GM12878 (cell line): ENCODE results near the gene MCTP2. TPM values are rescaled to one million over a fixed set of nuclear protein-coding genes. Genes with fewer than 3 reads are reported as not detected.
A peak's percentile ranks its signal among the peaks of the same experiment; 100 is the strongest.

Source experiments
- ASH2L ChIP-seq: fragments of 300-600, 200-600 bp; sonication (generic); IDR thresholded peaks from 2 replicates; pipeline ENCODE4 v1.6.1; 2017; ENCODE audit warnings: low read depth, mild to moderate bottlenecking, borderline replicate concordance
- ATF3 ChIP-seq: IDR thresholded peaks from 2 replicates; pipeline ENCODE4 v1.6.1; 2011; ENCODE audit warnings: low read depth, mild to moderate bottlenecking, low read length, moderate library complexity, borderline replicate concordance; ENCODE audit errors: extremely low read depth
- ATF7 ChIP-seq: fragments of 450-650 bp; IDR thresholded peaks from 2 replicates; pipeline ENCODE4 v1.6.1; 2016; ENCODE audit warnings: low read depth, mild to moderate bottlenecking
- BCL3 ChIP-seq: IDR thresholded peaks from 2 replicates; pipeline ENCODE4 v1.6.1; 2011; ENCODE audit warnings: borderline replicate concordance, low read depth, mild to moderate bottlenecking, moderate library complexity, low read length; ENCODE audit not compliant: insufficient read depth, poor library complexity, severe bottlenecking
- CHD4 ChIP-seq: fragments of 200-600 bp; sonication (generic); IDR thresholded peaks from 2 replicates; pipeline ENCODE4 v1.6.1; 2016; ENCODE audit warnings: mild to moderate bottlenecking
- JUNB ChIP-seq: IDR thresholded peaks from 2 replicates; pipeline ENCODE4 v1.6.1; 2016; ENCODE audit warnings: antibody characterized with exemption, mild to moderate bottlenecking
- KAT2A ChIP-seq: conservative IDR thresholded peaks from 2 replicates; pipeline ENCODE4 v1.6.1; 2011; ENCODE audit warnings: low read depth, low read length; ENCODE audit not compliant: control insufficient read depth
- MYB ChIP-seq: fragments of 150-350 bp; IDR thresholded peaks from 2 replicates; pipeline ENCODE4 v1.6.1; 2014; ENCODE audit warnings: mild to moderate bottlenecking, low read depth, low read length, borderline replicate concordance
- NR2F1 ChIP-seq: fragments of 450-650 bp; conservative IDR thresholded peaks from 2 replicates; pipeline ENCODE4 v1.6.1; 2017; ENCODE audit warnings: mild to moderate bottlenecking
- PAX5 ChIP-seq: IDR thresholded peaks from 2 replicates; pipeline ENCODE4 v1.6.1; 2011; ENCODE audit warnings: low read depth, low read length, borderline replicate concordance
- RUNX3 ChIP-seq: IDR thresholded peaks from 2 replicates; pipeline ENCODE4 v1.6.1; 2012; ENCODE audit warnings: low read length, inconsistent platforms
- SIN3A ChIP-seq: IDR thresholded peaks from 2 replicates; pipeline ENCODE4 v1.6.1; 2012; ENCODE audit warnings: low read depth, low read length, improper control_type of control experiment
- SKIL ChIP-seq: fragments of 450-650 bp; IDR thresholded peaks from 2 replicates; pipeline ENCODE4 v1.6.1; 2017; ENCODE audit warnings: mild to moderate bottlenecking, low read depth, inconsistent platforms; ENCODE audit not compliant: poor library complexity, severe bottlenecking
- SMC3 ChIP-seq: IDR thresholded peaks from 2 replicates; pipeline ENCODE4 v1.6.1; 2011; ENCODE audit warnings: low read length, improper control_type of control experiment, borderline replicate concordance
- TCF12 ChIP-seq: IDR thresholded peaks from 2 replicates; pipeline ENCODE4 v1.6.1; 2011; ENCODE audit warnings: low read depth, mild to moderate bottlenecking, low read length
- ZBTB33 ChIP-seq: fragments of 450-650 bp; IDR thresholded peaks from 2 replicates; pipeline ENCODE4 v1.6.1; 2017; ENCODE audit warnings: mild to moderate bottlenecking
- ZBTB4 ChIP-seq: fragments of 450-650 bp; formaldehyde crosslinking; IDR thresholded peaks from 2 replicates; pipeline ENCODE4 v1.4.0; 2022; ENCODE audit warnings: mild to moderate bottlenecking, moderate library complexity
- ZNF24 ChIP-seq: fragments of 450-650 bp; IDR thresholded peaks from 2 replicates; pipeline ENCODE4 v1.6.1; 2017; ENCODE audit warnings: antibody characterized with exemption, mild to moderate bottlenecking
- ZSCAN29 ChIP-seq: fragments of 450-650 bp; IDR thresholded peaks from 2 replicates; pipeline ENCODE4 v1.6.1; 2017; ENCODE audit warnings: mild to moderate bottlenecking, moderate library complexity
- polyA plus RNA-seq, 11 experiments: library from polyadenylated mRNA; depleted of rRNA in 4 of 11; unstranded in 6 of 11; stranded (reverse) in 5 of 11; fragments of >200 nt; fragmentation: Nextera tagmentation in 4 of 11; fragmentation: Illumina TruSeq in 1 of 11; extraction: Ambion mirVana in 4 of 11; extraction: Trizol in 1 of 11; gene quantifications; 1 replicate in 1 of 11; 2 replicates in 10 of 11; pipeline versions ENCODE4 v1.2.1 to v1.2.3, GENCODE V29; 2011 to 2016; ENCODE audit warnings: inconsistent platforms in 2 of 11, missing spikeins in 2 of 11, low read depth in 1 of 11
- total RNA-seq, 4 experiments: library from RNA; depleted of rRNA in 3 of 4; stranded (reverse); fragments of >200 nt in 3 of 4; fragmentation: Illumina TruSeq in 1 of 4; extraction: Trizol in 1 of 4; gene quantifications; 2 replicates each; pipeline versions ENCODE4 v1.2.1 to v1.2.3, GENCODE V29; 2013 to 2021

Gene MCTP2
- total and polyA plus RNA-seq, 10 of the 15 experiments (the other 5 are each of a cell fraction or from before 2014, with no cell fraction given), result 0.24 to 48.5 (median 0.88) TPM

GRCh38 chr15:94324117-94324826 lies 92.9 kb downstream of the MCTP2 start (continued):
- TF ChIP-seq ATF7 (no peak), ASH2L (no peak), KAT2A (no peak), CHD4 (no peak), BCL3 (no peak), SIN3A (no peak), NR2F1 (no peak), SMC3 (peak; percentile 100), ZNF24 (no peak), ZSCAN29 (peak; percentile 39; the same call in 1 of the 2 replicates), ZBTB4 (CRISPR knock-in tag) (no peak), JUNB (no peak), ATF3 (no peak), TCF12 (no peak), RUNX3 (peak; percentile 48; the same call in 1 of the 2 replicates), MYB (no peak), ZBTB33 (no peak), SKIL (no peak), PAX5 (no peak)
- TF ChIP-seq, all 136 proteins: peak for 16
